Measurements from ENCODE around the gene MAP6D1. TPM values are rescaled to one million over a fixed set of nuclear protein-coding genes. Genes with fewer than 3 reads are reported as not detected.

The MAP6D1 gene
- total RNA-seq, 1 experiment from 2014 or later, result 5.9 TPM

- no TSS peak for BruUV-seq (replicated peaks)
- DNase-seq (ENCODE audit: low spot score), result no peak
- CTCF ChIA-PET, result interaction anchor here (0.6 kb wide), 2 partner anchors 19 to 591 kb away, joined by 3 to 4 read pairs; partner anchors contain the start of gene B3GNT5
- POLR2A ChIA-PET (ENCODE audit: low non-redundant PET), result no interaction called here
- Histone ChIP-seq H3K4me1 (ENCODE audit: insufficient read depth, low read length, poor library complexity, severe bottlenecking) (no peaks in the 10 kb centered on the region), H3K27ac (ENCODE audit: low read depth, low read length, poor library complexity, severe bottlenecking) (no peak overlapping the region), H3K9me3 (ENCODE audit: low read depth, low read length, poor library complexity, severe bottlenecking) (no peaks in the 10 kb centered on the region), H3K27me3 (replicated peaks; ENCODE audit: insufficient read depth, low read depth, low read length, poor library complexity) (no peaks in the 10 kb centered on the region), H3K36me3 (ENCODE audit: insufficient read depth, low read length, poor library complexity, severe bottlenecking) (peaks cover 60% of the 10 kb centered on the region), H3K4me3 (ENCODE audit: low read depth, low read length, poor library complexity, severe bottlenecking) (no peak overlapping the region)
- no peak for TF ChIP-seq CTCF (conservative IDR thresholded peaks at IDR 0.05; ENCODE audit: low read depth, low read length)
- no peak for TF ChIP-seq EZH2 (IDR thresholded peaks at IDR 0.05; ENCODE audit: borderline replicate concordance, low read depth, low read length, poor library complexity, severe bottlenecking)
- intact Hi-C loops (cut with micrococcal nuclease; ENCODE audit: unreplicated experiment), result no loop called here
Observed at GRCh38 chr3:183844606-183845005, 19.2 kb upstream of the MAP6D1 start.

DNA sequence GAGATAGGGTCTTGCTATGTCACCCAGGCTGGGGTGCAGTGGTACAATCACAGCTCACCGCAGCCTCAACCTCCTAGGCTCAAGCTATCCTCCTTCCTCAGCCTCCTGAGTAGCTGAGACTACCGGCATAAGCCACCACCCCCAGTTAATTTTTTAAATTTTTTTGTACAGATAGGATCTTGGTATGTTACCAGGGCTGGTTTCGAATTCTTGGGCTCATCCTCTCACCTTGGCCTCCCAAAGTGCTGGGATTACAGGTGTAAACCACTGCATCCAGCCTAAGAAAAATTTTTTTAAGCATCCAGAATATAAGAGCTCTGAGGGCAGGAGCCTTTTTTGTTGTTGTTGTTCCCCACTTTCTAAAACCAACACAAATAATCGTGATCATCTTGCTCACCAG lies 14.4 kb upstream of the MAP6D1 start:
- Histone ChIP-seq H3K9me3 (ENCODE audit: low read depth, low read length, poor library complexity, severe bottlenecking) (no peaks in the 10 kb centered on the region), H3K36me3 (ENCODE audit: insufficient read depth, low read length, poor library complexity, severe bottlenecking) (peaks cover 43% of the 10 kb centered on the region), H3K27ac (ENCODE audit: low read depth, low read length, poor library complexity, severe bottlenecking) (no peak overlapping the region), H3K4me1 (ENCODE audit: insufficient read depth, low read length, poor library complexity, severe bottlenecking) (no peaks in the 10 kb centered on the region), H3K4me3 (ENCODE audit: low read depth, low read length, poor library complexity, severe bottlenecking) (no peak overlapping the region), H3K27me3 (replicated peaks; ENCODE audit: insufficient read depth, low read depth, low read length, poor library complexity) (no peaks in the 10 kb centered on the region)
- DNase-seq (ENCODE audit: low spot score), result no peak
- TF ChIP-seq CTCF (conservative IDR thresholded peaks at IDR 0.05; ENCODE audit: low read depth, low read length), result no peak
- TF ChIP-seq EZH2 (IDR thresholded peaks at IDR 0.05; ENCODE audit: borderline replicate concordance, low read depth, low read length, poor library complexity, severe bottlenecking), result no peak
- ChIA-PET CTCF (no interaction called here), POLR2A (ENCODE audit: low non-redundant PET) (no interaction called here)
- no TSS peak for BruUV-seq (replicated peaks)
- intact Hi-C loops (cut with micrococcal nuclease; ENCODE audit: unreplicated experiment), result no loop called here

DNA sequence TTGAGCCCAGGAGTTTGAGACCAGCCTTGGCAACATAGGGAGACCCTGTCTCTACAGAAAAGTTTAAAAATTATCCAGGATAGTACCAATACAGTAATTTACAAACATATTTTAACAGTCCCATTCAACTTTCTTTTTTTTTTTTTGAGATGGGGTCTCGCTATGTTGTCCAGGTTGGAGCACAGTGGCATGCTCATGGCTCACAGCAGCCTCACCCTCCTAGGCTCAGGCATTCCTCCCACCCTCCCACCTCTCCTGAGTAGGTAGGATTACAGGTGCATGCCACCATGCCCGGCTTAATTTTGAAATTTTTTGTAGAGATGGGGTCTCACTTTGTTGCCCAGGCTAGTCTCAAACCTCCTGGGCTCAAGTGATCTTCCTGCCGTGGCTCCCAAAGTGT lies 12.5 kb upstream of the MAP6D1 start:
- POLR2A ChIA-PET (ENCODE audit: low non-redundant PET), result no interaction called here
- no peak for DNase-seq (ENCODE audit: low spot score)
- TF ChIP-seq EZH2 (IDR thresholded peaks at IDR 0.05; ENCODE audit: borderline replicate concordance, low read depth, low read length, poor library complexity, severe bottlenecking), result no peak
- no peak for TF ChIP-seq CTCF (conservative IDR thresholded peaks at IDR 0.05; ENCODE audit: low read depth, low read length)
- Histone ChIP-seq H3K36me3 (ENCODE audit: insufficient read depth, low read length, poor library complexity, severe bottlenecking) (peaks cover 40% of the 10 kb centered on the region), H3K4me1 (ENCODE audit: insufficient read depth, low read length, poor library complexity, severe bottlenecking) (no peaks in the 10 kb centered on the region), H3K4me3 (ENCODE audit: low read depth, low read length, poor library complexity, severe bottlenecking) (no peak overlapping the region), H3K9me3 (ENCODE audit: low read depth, low read length, poor library complexity, severe bottlenecking) (no peaks in the 10 kb centered on the region), H3K27me3 (replicated peaks; ENCODE audit: insufficient read depth, low read depth, low read length, poor library complexity) (no peaks in the 10 kb centered on the region), H3K27ac (ENCODE audit: low read depth, low read length, poor library complexity, severe bottlenecking) (no peak overlapping the region)
- intact Hi-C loops (cut with micrococcal nuclease; ENCODE audit: unreplicated experiment), result no loop called here
- BruUV-seq (replicated peaks), result no TSS peak
- CTCF ChIA-PET, result no interaction called here

All from A673 (cell line).